OCI-LY1 (cell line): ENCODE measurements around the gene HCRT.
"Not testable (repeated sequence)": the region's sequence is repeated elsewhere in the genome, so short reads cannot be mapped to it uniquely, and the experiment has no call there.

Source experiments
- H2AFZ ChIP-seq: fragments of 200-600 bp; sonication (generic), shearing (Covaris generic); 2 replicates; pipeline ENCODE4 v1.6.0; 2014; ENCODE audit warnings: antibody characterized with exemption, mild to moderate bottlenecking, low read length
- H3F3A ChIP-seq: fragments of 200-600 bp; sonication (generic), shearing (Covaris generic); 2 replicates; pipeline ENCODE4 v1.6.0; 2014; ENCODE audit warnings: mild to moderate bottlenecking, antibody characterized with exemption, low read length, moderate library complexity; ENCODE audit not compliant: insufficient read depth
- H3K27ac ChIP-seq: fragments of 200-600 bp; sonication (generic); 2 replicates; pipeline ENCODE4 v1.5.1; 2014; ENCODE audit warnings: low read length, mixed run types, mild to moderate bottlenecking, low read depth; ENCODE audit not compliant: poor library complexity, severe bottlenecking
- H3K27me3 ChIP-seq: fragments of 200-600 bp; sonication (generic); 2 replicates; pipeline ENCODE4 v1.6.0; 2014; ENCODE audit warnings: antibody characterized with exemption, mild to moderate bottlenecking, low read length, moderate library complexity; ENCODE audit not compliant: insufficient read depth
- H3K36me3 ChIP-seq: fragments of 200-600 bp; sonication (generic); 2 replicates; pipeline ENCODE4 v1.6.1; 2014; ENCODE audit warnings: mild to moderate bottlenecking, antibody characterized with exemption, low read length, moderate library complexity, mixed read lengths; ENCODE audit not compliant: insufficient read depth
- H3K4me1 ChIP-seq: fragments of 200-600 bp; sonication (generic); 2 replicates; pipeline ENCODE4 v1.5.1; 2014; ENCODE audit warnings: mild to moderate bottlenecking, low read length, moderate library complexity; ENCODE audit not compliant: insufficient read depth, severe bottlenecking
- H3K4me2 ChIP-seq: fragments of 200-600 bp; sonication (generic), shearing (Covaris generic); 2 replicates; pipeline ENCODE4 v1.6.1; 2014; ENCODE audit warnings: low read length
- H3K4me3 ChIP-seq: fragments of 200-600 bp; sonication (generic); 2 replicates; pipeline ENCODE4 v1.5.1; 2014; ENCODE audit warnings: low read length, low read depth, mild to moderate bottlenecking, mixed read lengths; ENCODE audit not compliant: poor library complexity, severe bottlenecking
- H3K79me2 ChIP-seq: fragments of 200-600 bp; shearing (Covaris generic); 2 replicates; pipeline ENCODE4 v1.6.1; 2016; ENCODE audit warnings: mixed run types, low read length, mixed read lengths; ENCODE audit not compliant: insufficient read depth
- H3K9ac ChIP-seq: fragments of 200-600 bp; sonication (generic), shearing (Covaris generic); 2 replicates; pipeline ENCODE4 v1.6.1; 2014; ENCODE audit warnings: mild to moderate bottlenecking, low read length, mixed read lengths
- H3K9me2 ChIP-seq: fragments of 200-600 bp; sonication (generic), shearing (Covaris generic); 2 replicates; pipeline ENCODE4 v1.6.1; 2014; ENCODE audit warnings: low read depth, mild to moderate bottlenecking, low read length, mixed read lengths
- H3K9me3 ChIP-seq: fragments of 200-600 bp; shearing (Covaris generic); 2 replicates; pipeline ENCODE4 v1.6.1; 2014; ENCODE audit warnings: low read length, mixed read lengths
- H4K20me1 ChIP-seq: fragments of 200-600 bp; sonication (generic), shearing (Covaris generic); 2 replicates; pipeline ENCODE4 v1.6.0; 2016; ENCODE audit warnings: mild to moderate bottlenecking, low read length; ENCODE audit not compliant: insufficient read depth
- CTCF ChIP-seq: fragments of 200-600 bp; sonication (generic), shearing (Covaris generic); IDR thresholded peaks from 2 replicates; pipeline ENCODE4 v1.5.1; 2017; ENCODE audit warnings: mild to moderate bottlenecking, antibody characterized with exemption, low read length, moderate library complexity, mixed read lengths
- EZH2 ChIP-seq: fragments of 200-600 bp; sonication (generic), shearing (Covaris generic); IDR thresholded peaks from 2 replicates; pipeline ENCODE4 v1.8.0; 2017; ENCODE audit warnings: borderline replicate concordance, mixed run types, mild to moderate bottlenecking, antibody characterized with exemption, low read length, moderate library complexity, mixed read lengths

HCRT gene

DNA sequence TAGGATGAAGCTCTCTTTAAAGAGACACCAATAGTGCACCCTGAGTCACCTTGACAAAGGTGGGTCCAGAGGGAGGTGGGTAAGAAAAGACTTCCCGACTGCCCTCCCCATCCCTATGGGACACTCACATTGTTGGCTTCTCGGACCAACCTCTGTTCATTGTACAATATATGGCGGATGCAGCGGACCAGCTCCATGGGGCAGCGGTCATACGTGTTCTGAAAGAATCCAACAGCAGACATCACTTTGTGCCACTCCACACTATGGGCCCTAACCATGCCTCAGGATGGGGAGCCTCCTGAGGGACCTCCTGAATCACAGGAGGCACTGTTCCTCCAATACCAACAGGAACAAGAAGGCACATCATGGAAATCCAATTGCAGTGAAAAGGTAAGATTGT, 39.4 kb upstream of the HCRT start:
- no peak overlapping the region for H3K9ac ChIP-seq
- no peak overlapping the region for H3K27ac ChIP-seq
- H3K27me3 ChIP-seq: no peaks in the 10 kb centered on the region
- no peaks in the 10 kb centered on the region for H3K9me2 ChIP-seq
- H3K9me3 ChIP-seq: no peaks in the 10 kb centered on the region
- H3K4me2 ChIP-seq: no peak overlapping the region
- no peaks in the 10 kb centered on the region for H3K4me1 ChIP-seq
- no peaks in the 10 kb centered on the region for H3F3A ChIP-seq
- H3K36me3 ChIP-seq: no peaks in the 10 kb centered on the region
- no peaks in the 10 kb centered on the region for H4K20me1 ChIP-seq
- no peak for TF ChIP-seq EZH2
- TF ChIP-seq CTCF: no peak
- no peak overlapping the region for H2AFZ ChIP-seq
- no peaks in the 10 kb centered on the region for H3K79me2 ChIP-seq
- no peak overlapping the region for H3K4me3 ChIP-seq

DNA sequence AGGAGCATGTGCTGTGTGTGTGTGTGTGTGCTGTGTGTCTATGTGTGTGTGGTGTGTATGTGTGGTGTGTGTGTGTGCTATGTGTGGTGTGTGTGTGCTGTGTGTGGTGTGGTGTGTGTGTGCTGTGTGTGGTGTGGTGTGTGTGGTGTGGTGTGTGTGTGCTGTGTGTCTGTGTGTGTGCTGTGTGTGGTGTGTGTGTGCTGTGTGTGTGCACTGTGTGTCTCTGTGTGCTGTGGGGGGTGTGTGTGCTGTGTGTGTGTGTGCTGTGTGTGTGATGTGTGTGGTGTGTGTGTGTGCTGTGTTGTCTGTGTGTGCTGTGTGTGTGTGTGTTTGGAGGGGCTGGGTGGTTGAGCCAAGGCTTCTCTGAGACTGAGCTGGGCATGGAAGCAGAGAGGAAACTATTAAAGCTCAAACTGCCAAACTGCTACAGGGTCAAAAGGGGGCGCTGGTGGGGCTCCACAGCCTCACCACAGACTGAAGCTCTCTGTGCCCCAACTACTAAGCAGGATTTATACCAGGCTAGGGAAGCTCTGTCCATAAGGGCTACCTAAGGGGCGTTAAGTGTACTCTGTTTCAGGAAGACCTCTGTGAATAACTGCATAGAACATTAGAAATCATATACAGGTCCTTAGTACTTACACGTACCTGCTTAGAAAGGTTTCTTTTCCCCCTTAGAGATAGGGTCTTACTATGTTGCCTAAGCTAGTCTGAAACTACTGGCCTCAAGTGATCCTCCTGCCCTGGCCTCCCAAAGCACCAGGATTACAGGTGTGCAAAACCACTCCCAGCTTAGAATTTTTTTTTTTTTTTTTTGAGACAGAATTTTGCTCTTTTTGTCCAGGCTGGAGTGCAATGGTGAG, 36.9 kb upstream of the HCRT start:
- TF ChIP-seq CTCF: peak; percentile 74
- no peak for TF ChIP-seq EZH2
- Histone ChIP-seq H3F3A (no peaks in the 10 kb centered on the region), H3K27ac (no peak overlapping the region), H3K9me3 (no peaks in the 10 kb centered on the region), H3K4me2 (no peak overlapping the region), H3K27me3 (no peaks in the 10 kb centered on the region), H3K4me3 (no peak overlapping the region), H3K36me3 (no peaks in the 10 kb centered on the region), H3K9ac (no peak overlapping the region), H4K20me1 (no peaks in the 10 kb centered on the region), H3K9me2 (no peaks in the 10 kb centered on the region), H2AFZ (no peak overlapping the region), H3K79me2 (no peaks in the 10 kb centered on the region), H3K4me1 (no peaks in the 10 kb centered on the region)

DNA sequence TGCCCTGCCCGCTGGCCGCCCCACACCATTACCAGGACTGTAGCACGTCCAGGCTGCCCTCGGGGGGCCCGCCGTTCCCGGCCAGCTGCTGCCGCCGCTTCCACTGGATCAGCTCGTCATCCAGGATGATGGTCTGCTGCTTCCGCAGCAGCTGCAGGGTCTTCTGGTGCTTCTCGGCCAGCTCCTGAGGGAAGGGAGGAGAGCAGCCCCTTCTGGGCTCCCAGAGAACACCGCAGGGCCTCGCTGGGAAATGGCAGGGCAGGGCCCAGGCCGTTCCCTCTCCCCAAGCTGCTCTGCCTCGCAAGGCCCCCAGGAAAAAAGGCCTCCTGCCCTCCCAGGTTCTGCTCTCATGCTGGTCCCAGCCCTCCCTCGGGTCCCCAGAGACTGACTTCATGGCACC, 34.0 kb upstream of the HCRT start:
- not testable (repeated sequence) for H3F3A ChIP-seq, H3K9ac ChIP-seq, H3K9me3 ChIP-seq, H3K9me2 ChIP-seq, H3K4me1 ChIP-seq, H3K36me3 ChIP-seq, H2AFZ ChIP-seq, H3K4me3 ChIP-seq, H3K4me2 ChIP-seq, H4K20me1 ChIP-seq, H3K27me3 ChIP-seq, H3K79me2 ChIP-seq, H3K27ac ChIP-seq

GRCh38 chr17:42214156-42214555, 28.9 kb upstream of the HCRT start:
- no peak for TF ChIP-seq CTCF
- TF ChIP-seq EZH2: no peak
- no peak overlapping the region for H2AFZ ChIP-seq
- no peaks in the 10 kb centered on the region for H3K79me2 ChIP-seq
- H3F3A ChIP-seq: no peaks in the 10 kb centered on the region
- no peaks in the 10 kb centered on the region for H3K27me3 ChIP-seq
- H3K4me1 ChIP-seq: no peaks in the 10 kb centered on the region
- no peak overlapping the region for H3K27ac ChIP-seq
- no peaks in the 10 kb centered on the region for H4K20me1 ChIP-seq
- no peaks in the 10 kb centered on the region for H3K9me3 ChIP-seq
- H3K4me3 ChIP-seq: no peak overlapping the region
- no peaks in the 10 kb centered on the region for H3K9me2 ChIP-seq
- no peaks in the 10 kb centered on the region for H3K36me3 ChIP-seq
- no peak overlapping the region for H3K4me2 ChIP-seq
- H3K9ac ChIP-seq: no peak overlapping the region
